ENCODE measurements around the gene RBMS3. TPM values are rescaled to one million over a fixed set of nuclear protein-coding genes. Genes with fewer than 3 reads are reported as not detected.

Gene RBMS3
- total and polyA plus RNA-seq, 2 of the 8 experiments (the other 6 are each of a cell fraction or from before 2014, with no cell fraction given): 3.7 to 6.9 TPM

- Histone ChIP-seq H4K91ac (replicated peaks; ENCODE audit: insufficient read length, low read length) (no peak overlapping the region), H4K5ac (ENCODE audit: insufficient read length, low read depth, low read length) (no peak overlapping the region), H2BK120ac (replicated peaks; ENCODE audit: low read depth, low read length) (no peak overlapping the region), H3K9me3 (ENCODE audit: insufficient read depth in 2 of 2, low read depth in 1 of 2, low read length in 1 of 2) (no peaks in the 10 kb centered on the region), H4K20me1 (replicated peaks in 1 of 2; ENCODE audit: control insufficient read depth in 1 of 2, insufficient read depth in 2 of 2, low read length in 2 of 2) (no peaks in the 10 kb centered on the region), H3K27me3 (replicated peaks in 1 of 4; ENCODE audit: control insufficient read depth in 3 of 4, extremely low read depth in 1 of 4, insufficient read depth in 3 of 4, low read length in 3 of 4) (no peaks in the 10 kb centered on the region), H2BK12ac (ENCODE audit: low read depth, low read length) (no peak overlapping the region), H3K79me2 (ENCODE audit: control insufficient read depth in 1 of 2, insufficient read depth in 2 of 2, low read length in 2 of 2) (no peaks in the 10 kb centered on the region), H3K4ac (replicated peaks; ENCODE audit: insufficient read length, low read depth, low read length) (no peak overlapping the region), H3K23ac (ENCODE audit: insufficient read length) (no peak overlapping the region), H3K79me1 (ENCODE audit: low read depth, low read length) (no peaks in the 10 kb centered on the region), H3K14ac (ENCODE audit: insufficient read length) (no peak overlapping the region), H3K4me1 (replicated peaks in 1 of 4; ENCODE audit: control insufficient read depth in 3 of 4, insufficient read depth in 4 of 4, low read length in 3 of 4) (no peaks in the 10 kb centered on the region), H2AK5ac (ENCODE audit: low read depth, low read length) (no peak overlapping the region), H3K56ac (replicated peaks; ENCODE audit: insufficient read length, low read depth, low read length) (no peak overlapping the region), H2BK5ac (ENCODE audit: low read depth, low read length) (no peak overlapping the region), H2BK20ac (ENCODE audit: low read length) (no peak overlapping the region), H3K18ac (ENCODE audit: extremely low read depth, low read length) (no peak overlapping the region), H3K9ac (replicated peaks in 1 of 4; ENCODE audit: extremely low read depth in 1 of 4, low read depth in 3 of 4, low read length in 3 of 4) (no peak overlapping the region), H3K4me2 (ENCODE audit: insufficient read depth in 1 of 2, low read depth in 2 of 2, low read length in 2 of 2) (no peak overlapping the region), H3K36me3 (ENCODE audit: control insufficient read depth in 2 of 4, insufficient read depth in 4 of 4, low read length in 3 of 4) (no peaks in the 10 kb centered on the region), H3K27ac (ENCODE audit: low read depth, low read length) (no peak overlapping the region), H2BK15ac (ENCODE audit: low read length) (no peak overlapping the region), H4K8ac (ENCODE audit: extremely low read depth, insufficient read depth, low read length) (no peak overlapping the region), H3K23me2 (ENCODE audit: low read depth, low read length) (no peaks in the 10 kb centered on the region), H3K4me3 (ENCODE audit: extremely low read depth in 1 of 4, insufficient read depth in 2 of 4, low read depth in 3 of 4, low read length in 4 of 4) (no peak overlapping the region), H2AFZ (ENCODE audit: low read length) (no peak overlapping the region)
- FAIRE-seq (no peak), DNase-seq (ENCODE audit: low read depth in 1 of 2, low spot score in 2 of 2) (no peak)
- CTCF ChIA-PET (ENCODE audit: partially characterized antibody): no interaction called here
- 81% methylated on average over 4 of the region's 4 CpGs; no CpG with 5 or more reads in 1 of the 2 experiments for WGBS, 2 experiments (ENCODE audit: extremely low coverage in 1 of 2, insufficient coverage in 1 of 2, insufficient read length in 1 of 2, insufficient replicate concordance in 2 of 2, low coverage in 1 of 2, low lambda C conversion rate in 2 of 2, missing lambda C conversion rate in 1 of 2)
- POLR2A ChIA-PET (ENCODE audit: partially characterized antibody): interaction anchor here (1.3 kb wide), 1 partner anchor 28 kb away, joined by 3 read pairs; no protein-coding TSS in a partner anchor
- TF ChIP-seq TAF7 (optimal IDR thresholded peaks at IDR 0.05; ENCODE audit: borderline replicate concordance, low read depth, low read length) (no peak), KDM5A (IDR thresholded peaks at IDR 0.05; ENCODE audit: low read length) (no peak), ATF2 (IDR thresholded peaks at IDR 0.05; ENCODE audit: low read length) (no peak), SP1 (IDR thresholded peaks at IDR 0.05; ENCODE audit: low read depth, low read length) (no peak), SAP30 (IDR thresholded peaks at IDR 0.05; ENCODE audit: insufficient read depth, insufficient replicate concordance, low read length) (no peak), POU5F1 (IDR thresholded peaks at IDR 0.05; ENCODE audit: low read depth, low read length) (no peak), USF2 (IDR thresholded peaks at IDR 0.05; ENCODE audit: low read length) (no peak), HDAC6 (IDR thresholded peaks at IDR 0.05; ENCODE audit: low read depth, low read length) (no peak), RBBP5 (IDR thresholded peaks at IDR 0.05; ENCODE audit: borderline replicate concordance, low read depth, low read length) (no peak)
These were observed 89.9 kb downstream of the RBMS3 start for GRCh38 chr3:29370476-29371420.
